Measurements from ENCODE around the gene PRDX2.

PRDX2 gene

DNA sequence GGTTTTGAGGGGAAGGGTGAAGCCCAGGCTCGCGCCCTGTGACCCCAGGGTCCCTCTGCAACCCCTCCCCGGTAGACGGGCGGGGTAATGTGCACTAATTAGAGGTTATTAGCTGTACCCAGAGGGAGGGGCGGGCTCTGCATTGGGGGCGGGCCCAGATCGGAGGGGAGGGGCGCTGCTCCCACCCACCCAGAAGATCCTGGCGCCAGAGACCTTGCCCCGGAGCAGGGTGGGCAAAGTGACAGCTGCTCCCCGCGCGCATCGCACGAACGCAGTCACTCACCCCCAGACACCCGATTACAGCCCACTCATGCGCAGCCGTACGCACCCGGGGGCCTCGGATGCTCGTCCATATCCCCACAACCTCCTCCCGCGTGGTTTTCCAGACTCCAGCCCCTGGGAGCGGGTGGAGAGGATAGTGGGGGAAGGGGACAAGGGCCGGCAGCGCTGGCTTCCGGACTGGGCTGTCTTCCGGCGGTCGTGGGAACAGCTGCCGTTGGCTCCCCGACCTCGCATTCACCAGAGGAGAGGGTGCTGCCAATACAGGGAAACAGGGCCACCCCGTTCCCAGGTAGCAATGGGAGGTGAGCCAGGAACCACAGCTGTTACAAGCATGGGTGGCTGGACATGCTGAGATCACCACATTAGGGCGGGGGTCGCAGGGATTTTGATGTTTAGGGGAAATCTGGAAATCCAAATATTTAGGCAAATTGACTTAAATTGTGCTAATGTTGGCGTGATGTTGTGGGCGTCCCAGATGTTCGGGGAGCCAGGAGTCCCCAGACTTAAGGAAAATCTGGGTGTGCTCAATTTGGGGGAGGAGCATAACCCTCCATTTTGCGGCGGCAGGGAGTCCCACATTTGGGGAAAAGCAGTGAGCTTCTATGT lies 23.3 kb downstream of the PRDX2 start:
- peak overlapping the region; percentile 97 for H3K4me2 ChIP-seq (ENCODE audit: low read length)
- H4K8ac ChIP-seq (ENCODE audit: low read depth, low read length), result peak overlapping the region; percentile 89
- peak overlapping the region; percentile 41 for H3K9ac ChIP-seq (ENCODE audit: low read length)
- peak overlapping the region; percentile 93 for H4K91ac ChIP-seq (ENCODE audit: low read depth, low read length)
- peak overlapping the region; percentile 69 for H2BK120ac ChIP-seq (ENCODE audit: insufficient read depth, low read length, poor library complexity)
- H3K27me3 ChIP-seq (ENCODE audit: insufficient read depth, low read length), result no peaks in the 10 kb centered on the region
- peak overlapping the region; percentile 18 for H3K4ac ChIP-seq (ENCODE audit: low read depth, low read length)
- H2AK5ac ChIP-seq (ENCODE audit: low read length), result peak overlapping the region; percentile 25
- H3K9me3 ChIP-seq (ENCODE audit: insufficient read depth, low read depth, low read length), result no peaks in the 10 kb centered on the region
- peak overlapping the region; percentile 72 for H3K27ac ChIP-seq (ENCODE audit: low read depth, low read length)
- H3K79me1 ChIP-seq (ENCODE audit: low read length), result peaks cover 38% of the 10 kb centered on the region
- peak overlapping the region; percentile 80 for H2AFZ ChIP-seq (ENCODE audit: insufficient read depth, low read length, poor library complexity)
- peak overlapping the region; percentile 86 for H2BK5ac ChIP-seq (ENCODE audit: low read depth, low read length, poor library complexity)
- peak overlapping the region; percentile 94 for H3K18ac ChIP-seq (ENCODE audit: low read length)
- peaks cover 9% of the 10 kb centered on the region for H3K79me2 ChIP-seq (ENCODE audit: control insufficient read depth, insufficient read depth, low read length, poor library complexity)
- no peak overlapping the region for H3K23ac ChIP-seq (ENCODE audit: low read length)
- peak overlapping the region; percentile 75 for H4K12ac ChIP-seq (ENCODE audit: low read depth, low read length)
- peak overlapping the region; percentile 90 for H2BK12ac ChIP-seq (ENCODE audit: low read length)
- no CpG with 5 or more reads among the region's 44 CpGs for WGBS (ENCODE audit: extremely low coverage, insufficient coverage, insufficient read length)
- H3K36me3 ChIP-seq (ENCODE audit: control insufficient read depth in 1 of 2, insufficient read depth in 2 of 2, low read length in 2 of 2), result peaks cover 0 to 4% of the 10 kb centered on the region in 2 experiments
- H3K4me3 ChIP-seq (ENCODE audit: low read depth, low read length), result peak overlapping the region; percentile 73
- H3K4me1 ChIP-seq (ENCODE audit: control insufficient read depth in 1 of 2, insufficient read depth in 2 of 2, low read length in 2 of 2), result peaks cover 30 to 37% of the 10 kb centered on the region in 2 experiments
- peak in 1 of 2 donors; percentile 30 for DNase-seq
- peak overlapping the region; percentile 73 for H3K14ac ChIP-seq (ENCODE audit: low read length)

DNA sequence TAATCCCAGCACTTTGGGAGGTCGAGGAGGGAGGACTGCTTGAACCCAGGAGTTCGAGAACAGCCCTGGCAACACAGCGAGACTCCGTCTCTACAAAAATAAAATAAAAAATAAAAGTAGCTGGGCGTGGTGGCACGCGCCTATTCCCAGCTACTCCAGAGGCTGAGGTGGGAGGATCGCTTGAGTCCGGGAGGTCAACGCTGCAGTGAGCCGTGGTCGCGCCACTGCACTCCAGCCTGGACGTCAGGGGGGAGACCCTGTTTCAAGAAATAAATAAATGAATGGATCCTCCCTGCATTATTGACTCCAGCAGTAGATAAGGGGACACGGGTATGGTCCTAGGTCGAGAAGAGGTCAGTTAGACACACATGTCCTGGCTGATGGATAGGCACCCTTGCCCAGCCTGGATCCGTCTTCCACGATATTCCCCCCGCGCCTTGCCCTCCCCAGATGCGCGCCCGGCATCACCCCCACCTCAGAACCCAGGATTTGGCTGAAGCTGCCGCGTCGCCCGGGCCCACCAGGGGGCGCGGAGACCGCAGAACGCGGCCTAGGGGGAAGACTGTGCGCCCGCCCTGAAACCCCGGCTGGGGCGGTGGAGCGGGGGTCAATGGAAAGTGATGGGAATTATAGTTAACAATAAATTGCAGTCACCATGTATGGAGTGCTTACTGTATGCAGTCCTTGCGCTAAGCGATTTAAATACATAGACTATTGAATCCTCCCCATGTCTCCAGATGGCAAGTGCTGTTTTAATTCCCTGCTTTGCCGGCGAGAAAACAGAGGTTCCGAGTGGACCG lies 24.2 kb downstream of the PRDX2 start:
- no peak overlapping the region for H3K23ac ChIP-seq (ENCODE audit: low read length)
- H3K4me3 ChIP-seq (ENCODE audit: low read depth, low read length), result peak overlapping the region; percentile 73
- H4K91ac ChIP-seq (ENCODE audit: low read depth, low read length), result peak overlapping the region; percentile 74
- peak overlapping the region; percentile 6 for H4K12ac ChIP-seq (ENCODE audit: low read depth, low read length)
- H3K79me2 ChIP-seq (ENCODE audit: control insufficient read depth, insufficient read depth, low read length, poor library complexity), result peaks cover 6% of the 10 kb centered on the region
- no peaks in the 10 kb centered on the region for H3K27me3 ChIP-seq (ENCODE audit: insufficient read depth, low read length)
- no peak overlapping the region for H2BK120ac ChIP-seq (ENCODE audit: insufficient read depth, low read length, poor library complexity)
- no peak overlapping the region for H2AFZ ChIP-seq (ENCODE audit: insufficient read depth, low read length, poor library complexity)
- DNase-seq, result peak; percentile 73 to 87
- peaks cover 27 to 36% of the 10 kb centered on the region in 2 experiments for H3K4me1 ChIP-seq (ENCODE audit: control insufficient read depth in 1 of 2, insufficient read depth in 2 of 2, low read length in 2 of 2)
- H3K9me3 ChIP-seq (ENCODE audit: insufficient read depth, low read depth, low read length), result no peaks in the 10 kb centered on the region
- peak overlapping the region; percentile 72 for H3K27ac ChIP-seq (ENCODE audit: low read depth, low read length)
- no peak overlapping the region for H3K4ac ChIP-seq (ENCODE audit: low read depth, low read length)
- peak overlapping the region; percentile 63 for H2BK5ac ChIP-seq (ENCODE audit: low read depth, low read length, poor library complexity)
- H3K36me3 ChIP-seq (ENCODE audit: control insufficient read depth in 1 of 2, insufficient read depth in 2 of 2, low read length in 2 of 2), result peaks cover 3 to 4% of the 10 kb centered on the region in 2 experiments
- peak overlapping the region; percentile 13 for H3K9ac ChIP-seq (ENCODE audit: low read length)
- peak overlapping the region; percentile 64 for H4K8ac ChIP-seq (ENCODE audit: low read depth, low read length)
- peak overlapping the region; percentile 52 for H2AK5ac ChIP-seq (ENCODE audit: low read length)
- peak overlapping the region; percentile 72 for H2BK12ac ChIP-seq (ENCODE audit: low read length)
- no CpG with 5 or more reads among the region's 43 CpGs for WGBS (ENCODE audit: extremely low coverage, insufficient coverage, insufficient read length)
- peak overlapping the region; percentile 97 for H3K4me2 ChIP-seq (ENCODE audit: low read length)
- H3K79me1 ChIP-seq (ENCODE audit: low read length), result peaks cover 30% of the 10 kb centered on the region
- H3K14ac ChIP-seq (ENCODE audit: low read length), result peak overlapping the region; percentile 55
- H3K18ac ChIP-seq (ENCODE audit: low read length), result peak overlapping the region; percentile 69

DNA sequence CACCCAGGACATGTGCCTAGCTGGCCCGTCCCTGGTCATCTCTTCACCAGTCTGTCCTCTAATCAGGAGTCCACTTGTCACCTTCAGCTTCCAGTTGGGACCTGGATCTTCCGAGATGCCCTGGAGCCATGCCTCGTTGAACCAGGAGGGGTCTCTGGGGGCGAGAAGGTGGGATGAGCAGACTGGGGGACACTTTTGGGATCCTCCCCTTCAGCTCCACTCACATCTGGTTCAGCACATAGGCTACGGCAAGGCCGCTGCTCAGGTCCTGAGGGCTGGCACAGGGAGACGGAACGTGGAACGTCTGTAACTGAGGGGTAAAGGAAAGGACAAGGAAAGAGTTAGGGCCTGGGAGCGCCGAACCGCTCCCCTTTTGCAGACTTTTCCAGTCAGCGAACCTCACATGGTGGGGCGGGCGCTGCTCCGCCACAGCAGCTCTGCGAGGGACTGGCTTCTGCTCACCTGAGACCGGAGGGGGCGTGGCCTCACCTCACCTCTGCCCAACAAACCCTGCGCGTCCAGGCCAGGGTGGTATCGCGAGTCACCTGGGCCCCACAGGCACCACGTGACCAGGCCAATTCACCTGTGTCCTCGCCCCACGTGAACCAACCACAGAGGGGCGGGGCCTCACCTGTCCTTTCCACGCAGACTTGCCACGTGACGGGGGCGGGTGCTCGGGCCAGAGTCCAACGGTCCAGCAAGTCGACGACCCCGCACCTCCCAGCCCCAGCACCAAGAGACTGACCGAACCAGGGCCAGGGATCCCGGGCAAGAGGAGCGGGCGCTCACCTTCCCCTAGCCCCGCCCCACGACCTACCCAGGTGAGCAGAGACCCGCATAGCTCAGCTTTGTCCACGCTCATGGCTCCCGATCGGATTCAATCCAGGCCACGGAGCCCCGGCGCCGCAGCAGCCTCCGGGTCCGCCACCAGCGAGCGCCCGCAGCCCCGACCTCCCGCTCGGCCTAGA lies 26.7 kb downstream of the PRDX2 start, which contains the start of gene HOOK2:
Gene HOOK2 (minus strand): TSS at position 965 of the 968 bp plus-strand sequence. CDS start 103 bp downstream, at position 862.
- H4K91ac ChIP-seq (ENCODE audit: low read depth, low read length), result peak within 1 kb of the TSS; percentile 96
- peak within 1 kb of the TSS; percentile 88 for H2BK120ac ChIP-seq (ENCODE audit: insufficient read depth, low read length, poor library complexity)
- peak within 1 kb of the TSS; percentile 88 for H3K4me2 ChIP-seq (ENCODE audit: low read length)
- peak within 1 kb of the TSS; percentile 72 for H2AFZ ChIP-seq (ENCODE audit: insufficient read depth, low read length, poor library complexity)
- peak within 1 kb of the TSS; percentile 96 for H3K27ac ChIP-seq (ENCODE audit: low read depth, low read length)
- H2AK5ac ChIP-seq (ENCODE audit: low read length), result peak within 1 kb of the TSS; percentile 67
- H3K79me1 ChIP-seq (ENCODE audit: low read length), result peaks cover 26% of the 10 kb centered on the region
- peak within 1 kb of the TSS; percentile 80 for H3K4ac ChIP-seq (ENCODE audit: low read depth, low read length)
- peak within 1 kb of the TSS; percentile 91 for H3K9ac ChIP-seq (ENCODE audit: low read length)
- peaks cover 22 to 33% of the 10 kb centered on the region in 2 experiments for H3K4me1 ChIP-seq (ENCODE audit: control insufficient read depth in 1 of 2, insufficient read depth in 2 of 2, low read length in 2 of 2)
- peaks cover 15 to 21% of the 10 kb centered on the region in 2 experiments for H3K36me3 ChIP-seq (ENCODE audit: control insufficient read depth in 1 of 2, insufficient read depth in 2 of 2, low read length in 2 of 2)
- H3K14ac ChIP-seq (ENCODE audit: low read length), result peak within 1 kb of the TSS; percentile 88
- H3K9me3 ChIP-seq (ENCODE audit: insufficient read depth, low read depth, low read length), result no peaks in the 10 kb centered on the region
- H3K79me2 ChIP-seq (ENCODE audit: control insufficient read depth, insufficient read depth, low read length, poor library complexity), result peaks cover 6% of the 10 kb centered on the region
- peak; percentile 96 to 97 for DNase-seq
- peak within 1 kb of the TSS; percentile 83 for H3K4me3 ChIP-seq (ENCODE audit: low read depth, low read length)
- WGBS (ENCODE audit: extremely low coverage, insufficient coverage, insufficient read length), result no CpG with 5 or more reads among the region's 58 CpGs
- peak within 1 kb of the TSS; percentile 86 for H2BK5ac ChIP-seq (ENCODE audit: low read depth, low read length, poor library complexity)
- peak within 1 kb of the TSS; percentile 89 for H4K8ac ChIP-seq (ENCODE audit: low read depth, low read length)
- H2BK12ac ChIP-seq (ENCODE audit: low read length), result peak within 1 kb of the TSS; percentile 25
- H4K12ac ChIP-seq (ENCODE audit: low read depth, low read length), result peak within 1 kb of the TSS; percentile 84
- H3K18ac ChIP-seq (ENCODE audit: low read length), result peak within 1 kb of the TSS; percentile 88
- no peaks in the 10 kb centered on the region for H3K27me3 ChIP-seq (ENCODE audit: insufficient read depth, low read length)
- no peak within 1 kb of the TSS for H3K23ac ChIP-seq (ENCODE audit: low read length)

Data from trophoblast cell (in vitro differentiated cells and primary cell).